GM18498 (cell line): ENCODE measurements around the gene IER3.

ENCODE experiments used
- ATAC-seq: cut with Tn5 transposase; IDR thresholded peaks from one replicate; pipeline ENCODE4 v1.9.1; 2021; ENCODE audit warnings: mild to moderate bottlenecking, moderate library complexity; ENCODE audit not compliant: unreplicated experiment

Gene IER3

DNA sequence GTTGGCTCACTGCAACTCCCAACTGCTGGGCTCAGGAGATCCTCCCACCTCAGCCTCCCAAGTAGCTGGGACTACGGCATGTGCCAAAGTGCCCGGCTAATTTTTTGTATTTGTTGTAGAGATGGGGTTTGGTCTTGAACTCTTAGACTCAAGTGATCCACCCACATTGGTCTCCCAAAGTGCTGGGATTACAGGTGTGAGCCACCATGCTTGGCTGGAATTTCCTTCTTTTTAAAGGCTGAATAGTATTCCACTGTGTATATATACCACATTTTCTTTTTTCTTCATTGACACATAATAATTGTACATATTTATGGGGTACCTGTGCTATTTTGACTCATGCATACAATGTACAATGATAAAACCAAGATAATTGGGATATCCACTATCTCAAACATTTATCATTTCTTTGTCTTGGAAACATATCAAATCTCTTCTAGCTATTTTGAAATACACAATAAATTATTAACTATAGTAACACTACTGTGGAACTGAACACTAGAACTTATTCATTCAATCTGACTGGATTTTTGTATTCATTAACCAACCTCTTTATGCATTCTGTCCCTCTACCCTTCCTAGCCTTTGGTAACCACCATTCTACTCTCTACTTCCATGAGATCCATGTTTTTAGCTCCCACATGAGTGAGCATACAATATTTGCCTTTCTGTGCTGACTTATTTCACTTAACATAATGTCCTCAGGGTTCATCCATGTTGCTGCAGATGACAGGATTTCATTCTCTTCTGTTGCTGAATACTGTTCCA lies 35.1 kb downstream of the IER3 start:
- no peak for ATAC-seq

DNA sequence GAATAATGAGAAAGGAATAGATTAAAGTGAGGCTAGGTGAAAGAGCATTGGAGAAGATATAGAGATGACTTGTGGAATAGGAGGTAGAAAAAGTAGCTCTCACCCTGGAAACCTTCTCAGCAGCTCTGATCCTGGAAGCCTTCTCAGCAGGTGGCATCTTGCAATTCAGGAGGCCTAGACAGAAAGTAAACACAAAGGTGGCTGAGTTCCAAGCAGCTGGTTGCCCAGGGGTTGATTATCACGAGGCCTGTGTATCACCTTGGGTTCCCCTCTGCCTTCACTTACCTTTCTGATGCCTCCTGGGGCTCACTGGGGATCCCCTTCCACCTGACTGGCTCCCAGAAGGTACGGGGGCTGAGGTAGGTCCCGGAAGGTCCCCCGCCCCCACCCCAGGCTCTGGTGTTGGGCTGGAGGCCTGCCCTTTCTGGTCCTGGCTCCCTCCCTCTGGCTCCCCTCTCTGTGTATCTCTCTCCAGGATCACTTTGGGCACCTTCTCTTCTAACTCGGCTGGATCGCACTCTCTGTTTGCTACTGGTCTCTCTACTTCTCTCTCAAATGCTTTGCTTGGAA lies 37.0 kb downstream of the IER3 start:
- no peak for ATAC-seq

DNA sequence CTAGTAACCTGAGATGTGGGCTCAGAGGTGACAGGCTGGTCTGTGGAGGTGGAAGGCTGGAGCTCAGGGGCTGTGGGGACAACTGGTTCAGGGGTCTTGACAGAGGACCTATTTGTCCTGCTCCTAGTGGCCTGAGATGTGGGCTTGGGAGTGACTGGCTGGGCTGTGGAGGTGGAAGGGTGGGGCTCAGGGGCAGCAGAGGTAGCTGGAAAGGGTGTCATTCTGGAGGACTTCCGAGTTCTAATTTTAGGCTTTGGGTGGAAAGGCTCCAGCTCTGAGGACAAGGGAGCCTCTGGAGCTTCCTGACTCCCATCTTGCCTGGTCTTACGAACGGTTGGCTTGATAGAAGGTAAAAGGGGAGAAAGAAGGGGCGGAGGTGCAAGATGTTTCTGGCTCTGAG lies 38.7 kb downstream of the IER3 start:
- ATAC-seq = no peak

DNA sequence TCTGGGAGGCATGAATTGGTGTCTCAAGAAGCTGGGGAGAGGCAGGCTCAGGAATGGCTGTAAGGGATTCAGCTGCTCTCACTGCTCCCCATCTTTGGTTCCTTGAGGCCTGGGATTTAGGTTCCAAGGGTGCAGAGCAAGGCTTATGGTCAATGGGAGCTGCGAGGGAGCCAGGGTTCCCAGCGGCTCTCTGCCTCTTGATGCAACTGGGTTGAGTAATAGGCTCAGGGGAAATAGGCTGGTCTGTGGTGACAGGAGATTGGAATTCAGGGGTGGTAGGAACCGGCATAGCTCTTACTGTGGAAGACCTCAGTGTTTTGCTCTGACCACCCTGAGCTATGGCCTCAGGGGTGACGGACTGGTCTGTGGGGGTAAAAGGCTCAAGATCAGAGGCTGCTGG lies 40.5 kb downstream of the IER3 start:
- ATAC-seq = no peak

DNA sequence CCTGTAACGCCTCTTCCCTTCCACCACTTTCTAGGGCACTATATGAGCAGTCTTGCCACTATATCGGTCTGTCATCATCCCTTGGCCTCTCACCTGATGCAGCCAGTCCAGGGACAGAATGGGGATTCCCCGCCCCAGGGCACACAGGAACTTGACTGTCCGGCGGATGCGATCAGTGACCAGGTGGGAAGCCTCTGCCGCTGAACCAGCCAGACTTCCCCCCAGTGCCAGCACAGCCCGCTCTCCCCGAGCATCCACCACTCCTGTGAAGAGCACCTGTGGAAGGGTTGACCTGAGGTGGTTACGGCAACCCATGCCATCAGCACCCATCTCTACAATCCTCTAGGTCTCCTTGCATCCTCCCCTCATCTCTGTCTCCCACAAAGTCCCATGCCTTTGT lies 41.3 kb downstream of the IER3 start:
- no peak for ATAC-seq

DNA sequence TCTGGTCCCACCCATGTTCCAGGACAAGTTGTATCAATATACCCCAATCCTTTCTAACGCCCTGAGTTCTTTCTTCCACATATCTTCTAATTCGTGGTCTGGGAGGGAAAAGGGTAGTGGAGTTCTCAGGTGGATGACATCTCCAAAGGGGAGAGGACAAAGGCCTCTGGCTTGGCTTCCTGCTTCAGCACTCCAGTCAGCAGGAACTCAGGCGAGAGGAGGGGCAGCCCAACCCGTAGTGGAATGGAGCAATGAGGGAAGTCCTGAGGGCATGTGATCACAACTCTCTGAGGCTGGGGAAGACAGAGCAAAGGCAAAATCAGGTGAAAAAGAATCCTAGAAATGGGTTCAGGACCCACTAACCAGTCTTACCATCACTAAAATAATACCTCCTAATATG lies 44.0 kb downstream of the IER3 start:
- ATAC-seq = no peak

DNA sequence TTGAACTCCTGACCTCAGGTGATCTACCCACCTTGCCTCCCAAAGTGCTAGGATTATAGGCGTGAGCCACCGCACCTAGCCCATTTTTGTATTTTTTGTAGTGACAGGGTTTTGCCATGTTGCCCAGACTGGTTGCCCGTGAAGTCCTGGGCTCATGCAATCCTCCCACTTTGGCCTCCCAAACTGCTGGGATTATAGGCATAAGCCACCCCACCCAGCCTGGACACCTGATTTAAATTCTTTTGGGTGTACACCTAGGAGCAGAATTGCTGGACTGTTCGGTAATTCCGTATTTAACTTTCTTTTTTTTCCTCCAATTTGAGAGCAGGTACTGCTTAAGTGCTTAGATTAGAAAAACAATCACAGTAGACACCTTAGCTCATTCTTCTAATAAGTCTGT lies 47.9 kb downstream of the IER3 start:
- ATAC-seq = no peak
